K562 (cell line): ENCODE measurements around the gene SNX30. TPM values are rescaled to one million over a fixed set of nuclear protein-coding genes. Genes with fewer than 3 reads are reported as not detected.

ENCODE experiments used
- ATAC-seq: fragments of 200-7000 bp; cut with Tn5 transposase; 3 replicates; pipeline ENCODE4 v1.9.1; 2020; ENCODE audit warnings: moderate library complexity
- BruUV-seq: library from RNA; stranded (reverse); fragments of 400-500 nt; replicated peaks from 2 replicates; lab custom pipeline; 2021; lab: Mats Ljungman, UMichigan
- CTCF ChIA-PET: fragments of 300-600 bp; formaldehyde crosslinking; extraction: SDS; loops from one replicate; lab custom pipeline; 2021; ENCODE audit warnings: low intra/inter-chr PET ratio; lab: Yijun Ruan, JAX
- POLR2A ChIA-PET: fragments of 300-600, 350-650 bp; sonication (Branson Sonifier 250); formaldehyde crosslinking; extraction: SDS; loops from one replicate; lab custom pipeline; 2021; ENCODE audit warnings: antibody characterized with exemption, inconsistent platforms; lab: Yijun Ruan, JAX
- DNase-seq, 4 experiments: peaks; one replicate each; pipeline versions ENCODE4 v3.0.0 to v3.0.0-alpha.2; 2011 to 2018; ENCODE audit warnings: low spot score in 3 of 4, mixed read lengths in 3 of 4; ENCODE audit errors: extremely low read depth in 1 of 4
- FAIRE-seq: peaks from 2 replicates; lab custom pipeline; 2011; peaks lifted over from hg19 to GRCh38; lab: Jason Lieb, UNC
- H2AFZ ChIP-seq: 2 replicates; pipeline ENCODE4 v1.6.0; 2011; ENCODE audit warnings: low read depth, low read length, control low read depth, inconsistent platforms
- H3K27ac ChIP-seq: fragments of 200-600 bp; 3 replicates; pipeline ENCODE4 v1.8.0; 2011; ENCODE audit warnings: low read depth, mild to moderate bottlenecking, control low read depth, inconsistent platforms, low read length, moderate library complexity, mixed read lengths; ENCODE audit errors: extremely low read depth
- H3K27me3 ChIP-seq, 2 experiments: fragments of 300-600 bp in 1 of 2; 2 replicates in 1 of 2; 3 replicates in 1 of 2; pipeline versions ENCODE4 v1.6.0 to v1.8.0; 2011; ENCODE audit warnings: inconsistent platforms in 2 of 2, low read length in 2 of 2, mild to moderate bottlenecking in 1 of 2, mixed read lengths in 1 of 2, moderate library complexity in 1 of 2; ENCODE audit not compliant: control insufficient read depth in 2 of 2, insufficient read depth in 2 of 2
- H3K36me3 ChIP-seq: fragments of 300-600 bp; 3 replicates; pipeline ENCODE4 v1.8.0; 2011; ENCODE audit warnings: mild to moderate bottlenecking, low read length, inconsistent platforms; ENCODE audit not compliant: control insufficient read depth, insufficient read depth
- H3K4me1 ChIP-seq, 2 experiments: fragments of 200-600 bp in 1 of 2; replicated peaks in 1 of 2; 2 replicates in 1 of 2; 3 replicates in 1 of 2; pipeline versions ENCODE4 v1.5.1 to v1.8.0; 2011; ENCODE audit warnings: inconsistent platforms in 2 of 2, low read length in 2 of 2, mild to moderate bottlenecking in 1 of 2, mixed read lengths in 1 of 2, moderate library complexity in 1 of 2; ENCODE audit not compliant: control insufficient read depth in 2 of 2, insufficient read depth in 2 of 2
- H3K4me2 ChIP-seq: 2 replicates; pipeline ENCODE4 v1.6.1; 2011; ENCODE audit warnings: low read length, control low read depth, inconsistent platforms, mixed read lengths; ENCODE audit not compliant: insufficient read depth
- H3K4me3 ChIP-seq: fragments of 200-600 bp; sonication (generic), shearing (Covaris generic); 2 replicates; pipeline ENCODE4 v1.5.1; 2016; ENCODE audit warnings: control low read depth, inconsistent platforms
- H3K79me2 ChIP-seq: fragments of 200-600 bp; 3 replicates; pipeline ENCODE4 v1.8.0; 2011; ENCODE audit warnings: low read length, inconsistent platforms; ENCODE audit not compliant: control insufficient read depth, insufficient read depth
- H3K9ac ChIP-seq, 2 experiments: 2 replicates each; pipeline versions ENCODE4 v1.6.0 to v1.6.1; 2011; ENCODE audit warnings: low read depth in 2 of 2, low read length in 2 of 2, control low read depth in 1 of 2, inconsistent platforms in 1 of 2, mild to moderate bottlenecking in 1 of 2, mixed read lengths in 1 of 2; ENCODE audit not compliant: insufficient read depth in 1 of 2
- H3K9me1 ChIP-seq: one replicate; pipeline ENCODE4 v1.6.0; 2011; ENCODE audit warnings: inconsistent platforms, mild to moderate bottlenecking, low read length, moderate library complexity; ENCODE audit not compliant: control insufficient read depth, insufficient read depth
- H3K9me3 ChIP-seq: replicated peaks from 2 replicates; pipeline ENCODE4 v1.5.1; 2011; ENCODE audit warnings: low read depth, low read length, inconsistent platforms; ENCODE audit not compliant: control insufficient read depth, insufficient read depth
- H4K20me1 ChIP-seq: replicated peaks from 2 replicates; pipeline ENCODE4 v1.6.1; 2011; ENCODE audit warnings: low read length, inconsistent platforms, mixed read lengths; ENCODE audit not compliant: control insufficient read depth, insufficient read depth
- CCNT2 ChIP-seq: IDR thresholded peaks from 2 replicates; pipeline ENCODE4 v1.6.1; 2011; ENCODE audit warnings: borderline replicate concordance, low read depth, mild to moderate bottlenecking, moderate library complexity, mixed read lengths, low read length; ENCODE audit not compliant: insufficient read length; ENCODE audit errors: extremely low read depth
- CEBPB ChIP-seq: fragments of 450-650 bp; IDR thresholded peaks from 2 replicates; pipeline ENCODE4 v1.6.1; 2016; ENCODE audit warnings: missing genetic modification characterization, missing compliant biosample characterization
- CREB1 ChIP-seq, 2 experiments: sonication (generic) in 1 of 2; formaldehyde crosslinking in 1 of 2; IDR thresholded peaks; 2 replicates each; pipeline versions ENCODE4 v1.6.1 to v1.8.0; 2012 to 2022; ENCODE audit warnings: inconsistent platforms in 1 of 2, mild to moderate bottlenecking in 1 of 2, missing genetic modification reagents in 1 of 2, moderate library complexity in 1 of 2
- FOSL1 ChIP-seq: fragments of 200-800 bp; sonication (Bioruptor generic); conservative IDR thresholded peaks from 2 replicates; pipeline ENCODE4 v1.6.1; 2016; ENCODE audit warnings: missing genetic modification characterization, missing compliant biosample characterization
- GATA2 ChIP-seq: sonication (generic); formaldehyde crosslinking; IDR thresholded peaks from 2 replicates; pipeline ENCODE4 v1.4.0; 2020; ENCODE audit warnings: mild to moderate bottlenecking, missing genetic modification reagents
- MTA3 ChIP-seq: fragments of 450-650 bp; formaldehyde crosslinking; IDR thresholded peaks from 2 replicates; pipeline ENCODE4 v1.6.1; 2017; ENCODE audit warnings: mild to moderate bottlenecking, borderline replicate concordance
- PTRF ChIP-seq: fragments of 450-650 bp; IDR thresholded peaks from 2 replicates; pipeline ENCODE4 v1.6.1; 2016; ENCODE audit warnings: mild to moderate bottlenecking, missing genetic modification characterization, missing compliant biosample characterization
- RBFOX2 ChIP-seq: fragments of 200-400 bp; formaldehyde crosslinking; IDR thresholded peaks from 2 replicates; pipeline ENCODE4 v1.6.1; 2017; ENCODE audit warnings: low read depth, mild to moderate bottlenecking, low read length, moderate library complexity
- ZKSCAN1 ChIP-seq: fragments of 150-350 bp; IDR thresholded peaks from 2 replicates; pipeline ENCODE4 v1.6.1; 2016; ENCODE audit warnings: low read depth, low read length
- ZNF280B ChIP-seq: fragments of 250-450 bp; sonication (Bioruptor Pico); IDR thresholded peaks from 2 replicates; pipeline ENCODE4 v1.5.1; 2021; ENCODE audit warnings: mild to moderate bottlenecking
- ZNF3 ChIP-seq: fragments of 250-450 bp; sonication (Bioruptor Pico); IDR thresholded peaks from 2 replicates; pipeline ENCODE4 v1.5.0; 2021; ENCODE audit warnings: mild to moderate bottlenecking, moderate library complexity
- WGBS: fragments of 100-300 bp; shearing (Covaris generic); methylation state at CpG from one replicate; pipeline ENCODE4 v1.1.6; 2016; ENCODE audit warnings: low coverage, mixed read lengths; ENCODE audit not compliant: insufficient coverage; ENCODE audit errors: missing lambda C conversion rate; 5-methylcytosine and 5-hydroxymethylcytosine counted together
- in situ Hi-C: fragments of 300-500 bp; cut with MboI; formaldehyde crosslinking; loops from 4 replicates; pipeline ENCODE4 v1.15.0; 2018; ENCODE audit warnings: inconsistent platforms, mixed read lengths
- intact Hi-C: fragments of 100-400 bp; cut with micrococcal nuclease; formaldehyde crosslinking; loops from 2 replicates; pipeline ENCODE4 v1.14.2; 2022
- polyA plus RNA-seq, 8 experiments: library from polyadenylated mRNA; depleted of rRNA in 4 of 8; stranded (reverse) in 5 of 8; unstranded in 3 of 8; fragments of >200 nt; fragmentation: Nextera tagmentation in 2 of 8; fragmentation: Illumina TruSeq in 1 of 8; extraction: Ambion mirVana in 2 of 8; extraction: Trizol in 1 of 8; gene quantifications; 2 replicates each; pipeline versions ENCODE4 v1.2.1 to v1.2.3, GENCODE V29; 2011 to 2014; ENCODE audit warnings: inconsistent platforms in 1 of 8, missing spikeins in 1 of 8
- total RNA-seq, 7 experiments: library from RNA; depleted of rRNA in 6 of 7; stranded (reverse); fragments of >200 nt in 6 of 7; fragmentation: Illumina TruSeq in 2 of 7; extraction: Trizol in 2 of 7; gene quantifications; 2 replicates each; pipeline versions ENCODE4 v1.2.1 to v1.2.3, GENCODE V29; 2011 to 2021; ENCODE audit warnings: low replicate concordance in 1 of 7
- TF ChIP-seq, protein P1 (sequence below), 2 experiments: IDR thresholded peaks; 2 replicates each; pipeline ENCODE4 v1.6.1; 2012; ENCODE audit warnings: improper control_type of control experiment in 2 of 2, low read depth in 2 of 2, low read length in 2 of 2, borderline replicate concordance in 1 of 2

Gene SNX30
- total and polyA plus RNA-seq, 9 of the 15 experiments (the other 6 are each of a cell fraction or from before 2014, with no cell fraction given): 0.76 to 5.9 (median 3.3) TPM

DNA sequence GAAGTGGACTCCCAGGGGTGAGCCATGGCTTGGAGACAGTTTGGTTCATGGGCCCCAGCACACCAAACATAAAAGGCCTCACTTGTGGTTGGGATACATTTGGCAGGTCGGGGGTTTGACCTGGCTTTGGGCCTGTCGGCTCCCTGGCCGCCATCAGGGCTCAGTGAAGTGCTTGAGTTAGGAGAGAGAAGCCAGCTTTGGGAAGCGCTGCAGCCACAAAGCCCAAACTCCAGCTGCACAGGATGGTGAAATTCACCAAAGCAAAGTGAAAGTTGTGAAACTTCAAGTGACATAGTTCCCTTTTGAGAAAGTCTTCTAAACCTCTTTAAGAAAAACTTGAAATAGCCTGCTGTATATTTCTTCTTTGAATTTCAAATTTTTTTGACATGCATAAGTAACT is 112.7 kb downstream of the SNX30 start:
- Histone ChIP-seq H3K27ac (no peak overlapping the region), H2AFZ (no peak overlapping the region), H3K4me3 (no peak overlapping the region), H3K9me3 (no peaks in the 10 kb centered on the region), H3K79me2 (no peaks in the 10 kb centered on the region), H3K27me3 (no peaks in the 10 kb centered on the region), H3K9ac (peak overlapping the region in 1 of 2 experiments; percentile 55; a peak in 1 of 4 replicates), H3K4me2 (no peak overlapping the region), H3K36me3 (no peaks in the 10 kb centered on the region), H4K20me1 (no peaks in the 10 kb centered on the region), H3K4me1 (peaks cover 10 to 16% of the 10 kb centered on the region in 2 experiments; a peak in 4 of 5 replicates), H3K9me1 (no peaks in the 10 kb centered on the region)
- no peak for TF ChIP-seq CREB1 (IDR thresholded peaks at IDR 0.05)
- TF ChIP-seq CREB1 (CRISPR knock-in tag; IDR thresholded peaks at IDR 0.05): no peak
- TF ChIP-seq CEBPB (tag): peak; percentile 45; the same call in 1 of the 2 replicates
- no peak for TF ChIP-seq CCNT2
- no peak for TF ChIP-seq ZNF3 (CRISPR knock-in tag)
- in situ Hi-C loops: no loop called here
- no peak for ATAC-seq
- ChIA-PET CTCF (no interaction called here), POLR2A (interaction anchor here (0.6 kb wide), 1 partner anchor 362 kb away, joined by 3 read pairs; no protein-coding TSS in a partner anchor)
- no peak for FAIRE-seq
- intact Hi-C loops: no loop called here
- WGBS: 16% methylated on average over 4 of the region's 4 CpGs
- no TSS peak for BruUV-seq
- no peak for DNase-seq

GRCh38 chr9:112863746-112864145 is 113.2 kb downstream of the SNX30 start:
- DNase-seq (no peak), FAIRE-seq (no peak), ATAC-seq (no peak)
- no peak overlapping the region for H3K4me2 ChIP-seq
- H3K27me3 ChIP-seq: no peaks in the 10 kb centered on the region
- H4K20me1 ChIP-seq: no peaks in the 10 kb centered on the region
- BruUV-seq: no TSS peak
- H2AFZ ChIP-seq: no peak overlapping the region
- in situ Hi-C loops (no loop called here), intact Hi-C loops (no loop called here)
- H3K36me3 ChIP-seq: no peaks in the 10 kb centered on the region
- WGBS: 34% methylated on average over 2 of the region's 2 CpGs
- no peak overlapping the region for H3K9ac ChIP-seq
- no peaks in the 10 kb centered on the region for H3K9me1 ChIP-seq
- H3K4me3 ChIP-seq: no peak overlapping the region
- no peak overlapping the region for H3K27ac ChIP-seq
- no peaks in the 10 kb centered on the region for H3K79me2 ChIP-seq
- ChIA-PET POLR2A (interaction anchor here (0.6 kb wide), 1 partner anchor 361 kb away, joined by 3 read pairs; no protein-coding TSS in a partner anchor), CTCF (no interaction called here)
- no peaks in the 10 kb centered on the region for H3K9me3 ChIP-seq
- peaks cover 10 to 17% of the 10 kb centered on the region in 2 experiments; a peak in 4 of 5 replicates for H3K4me1 ChIP-seq
- TF ChIP-seq RBFOX2 (no peak), FOSL1 (tag) (no peak), ZNF280B (CRISPR knock-in tag) (no peak), PTRF (tag) (no peak), MTA3 (no peak), GATA2 (no peak), ZKSCAN1 (no peak)
- TF ChIP-seq, protein P1, sequence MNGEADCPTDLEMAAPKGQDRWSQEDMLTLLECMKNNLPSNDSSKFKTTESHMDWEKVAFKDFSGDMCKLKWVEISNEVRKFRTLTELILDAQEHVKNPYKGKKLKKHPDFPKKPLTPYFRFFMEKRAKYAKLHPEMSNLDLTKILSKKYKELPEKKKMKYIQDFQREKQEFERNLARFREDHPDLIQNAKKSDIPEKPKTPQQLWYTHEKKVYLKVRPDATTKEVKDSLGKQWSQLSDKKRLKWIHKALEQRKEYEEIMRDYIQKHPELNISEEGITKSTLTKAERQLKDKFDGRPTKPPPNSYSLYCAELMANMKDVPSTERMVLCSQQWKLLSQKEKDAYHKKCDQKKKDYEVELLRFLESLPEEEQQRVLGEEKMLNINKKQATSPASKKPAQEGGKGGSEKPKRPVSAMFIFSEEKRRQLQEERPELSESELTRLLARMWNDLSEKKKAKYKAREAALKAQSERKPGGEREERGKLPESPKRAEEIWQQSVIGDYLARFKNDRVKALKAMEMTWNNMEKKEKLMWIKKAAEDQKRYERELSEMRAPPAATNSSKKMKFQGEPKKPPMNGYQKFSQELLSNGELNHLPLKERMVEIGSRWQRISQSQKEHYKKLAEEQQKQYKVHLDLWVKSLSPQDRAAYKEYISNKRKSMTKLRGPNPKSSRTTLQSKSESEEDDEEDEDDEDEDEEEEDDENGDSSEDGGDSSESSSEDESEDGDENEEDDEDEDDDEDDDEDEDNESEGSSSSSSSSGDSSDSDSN (IDR thresholded peaks at IDR 0.05; ENCODE audit: borderline replicate concordance in 1 of 2, low read depth in 2 of 2, low read length in 2 of 2): no peak
